Upper lobe of left lung (tissue), 6 donors: ENCODE measurements around the gene AGBL4. TPM values are rescaled to one million over a fixed set of nuclear protein-coding genes. Genes with fewer than 3 reads are reported as not detected.

Experiments
- ATAC-seq, 2 donors: fragments of 200-7000 bp; cut with Tn5 transposase; one replicate each; pipeline ENCODE4 v1.9.1; 2022; ENCODE audit warnings: mild to moderate bottlenecking in 2 of 2, moderate library complexity in 2 of 2; ENCODE audit not compliant: low FRiP score in 2 of 2
- DNase-seq, 2 donors: peaks; one replicate each; pipeline ENCODE4 v3.0.0-alpha.2; 2019 to 2020
- H3K27ac ChIP-seq, 4 donors: fragments of 200-600 bp; sonication (generic); one replicate each; pipeline ENCODE4 v1.5.1; 2016 to 2019
- H3K27me3 ChIP-seq, 4 donors: fragments of 200-600 bp; sonication (generic); one replicate each; pipeline ENCODE4 v1.5.1; 2017 to 2019
- H3K36me3 ChIP-seq, 4 donors: fragments of 200-600 bp; sonication (generic); one replicate each; pipeline ENCODE4 v1.5.1; 2016 to 2019
- H3K4me1 ChIP-seq, 4 donors: fragments of 200-600 bp; sonication (generic); one replicate each; pipeline ENCODE4 v1.5.1; 2018 to 2019
- H3K4me3 ChIP-seq, 4 donors: fragments of 200-600 bp; sonication (generic); one replicate each; pipeline ENCODE4 v1.5.1; 2017 to 2019; ENCODE audit warnings: mild to moderate bottlenecking in 2 of 4, moderate library complexity in 1 of 4
- H3K9me3 ChIP-seq, 4 donors: fragments of 200-600 bp; sonication (generic); one replicate each; pipeline ENCODE4 v1.5.1; 2018 to 2019
- EP300 ChIP-seq, 4 donors: sonication (generic); formaldehyde crosslinking; IDR thresholded peaks; one replicate each; pipeline ENCODE4 v1.5.1; 2017; ENCODE audit warnings: antibody characterized with exemption in 4 of 4, control low read depth in 2 of 4
- POLR2A ChIP-seq, 4 donors: fragments of 450-650 bp; IDR thresholded peaks; one replicate each; pipeline ENCODE4 v1.5.1; 2016 to 2017; ENCODE audit warnings: antibody characterized with exemption in 4 of 4, mild to moderate bottlenecking in 2 of 4
- POLR2AphosphoS5 ChIP-seq, 2 donors: sonication (generic); formaldehyde crosslinking; IDR thresholded peaks; one replicate each; pipeline ENCODE4 v1.5.1; 2017; ENCODE audit warnings: antibody characterized with exemption in 2 of 2
- WGBS, 2 donors: methylation state at CpG; one replicate each; pipeline ENCODE4 v1.1.5; 2017 to 2018; 5-methylcytosine and 5-hydroxymethylcytosine counted together
- total RNA-seq, 6 donors: library from RNA; depleted of rRNA in 4 of 6; stranded (reverse); fragments of >200 nt in 4 of 6; gene quantifications; one replicate each; pipeline versions ENCODE4 v1.1.0 to v1.2.1, GENCODE V29; 2016 to 2021
- TF ChIP-seq, protein P1 (sequence below), 6 experiments: fragments of 450-650 bp in 4 of 6; fragments of 200-600 bp in 2 of 6; sonication (generic) in 2 of 6; IDR thresholded peaks; one replicate each; pipeline ENCODE4 v1.5.1; 2016 to 2019; ENCODE audit warnings: antibody characterized with exemption in 6 of 6
- donor health status: DM: no; HTN: no; CAD: no; lungs with moderate emphysema.
- donor health status: DM: no; HTN: yes; CAD: no; lungs with severe emphysema.

The AGBL4 gene
- total RNA-seq, 6 donors from 2014 or later = 0.57 to 10.5 (median 1.5) TPM

DNA sequence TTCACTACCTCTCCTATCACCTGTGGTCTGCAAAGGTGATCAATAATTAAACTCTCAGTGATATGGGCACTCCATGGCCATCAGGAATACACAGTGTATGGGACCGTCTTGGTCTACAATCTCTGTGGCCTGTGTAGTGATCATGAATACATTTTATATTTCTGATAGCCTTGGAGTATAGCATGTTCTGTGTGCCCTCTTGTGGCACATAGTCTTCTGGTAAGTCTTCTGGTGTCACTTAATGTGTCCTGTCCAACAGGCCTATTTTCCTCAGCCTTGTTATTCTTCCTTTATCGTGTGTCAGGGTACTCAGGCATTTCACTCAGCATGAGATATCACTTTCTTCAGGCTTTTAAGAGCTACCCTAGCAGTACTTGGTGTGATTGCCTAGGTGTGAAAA lies 393.6 kb downstream of the AGBL4 start:
- Histone ChIP-seq H3K36me3 (no peaks in the 10 kb centered on the region), H3K27ac (no peak overlapping the region), H3K27me3 (no peaks in the 10 kb centered on the region), H3K4me3 (no peak overlapping the region), H3K9me3 (no peaks in the 10 kb centered on the region), H3K4me1 (no peaks in the 10 kb centered on the region)
- DNase-seq = no peak
- TF ChIP-seq, protein P1, sequence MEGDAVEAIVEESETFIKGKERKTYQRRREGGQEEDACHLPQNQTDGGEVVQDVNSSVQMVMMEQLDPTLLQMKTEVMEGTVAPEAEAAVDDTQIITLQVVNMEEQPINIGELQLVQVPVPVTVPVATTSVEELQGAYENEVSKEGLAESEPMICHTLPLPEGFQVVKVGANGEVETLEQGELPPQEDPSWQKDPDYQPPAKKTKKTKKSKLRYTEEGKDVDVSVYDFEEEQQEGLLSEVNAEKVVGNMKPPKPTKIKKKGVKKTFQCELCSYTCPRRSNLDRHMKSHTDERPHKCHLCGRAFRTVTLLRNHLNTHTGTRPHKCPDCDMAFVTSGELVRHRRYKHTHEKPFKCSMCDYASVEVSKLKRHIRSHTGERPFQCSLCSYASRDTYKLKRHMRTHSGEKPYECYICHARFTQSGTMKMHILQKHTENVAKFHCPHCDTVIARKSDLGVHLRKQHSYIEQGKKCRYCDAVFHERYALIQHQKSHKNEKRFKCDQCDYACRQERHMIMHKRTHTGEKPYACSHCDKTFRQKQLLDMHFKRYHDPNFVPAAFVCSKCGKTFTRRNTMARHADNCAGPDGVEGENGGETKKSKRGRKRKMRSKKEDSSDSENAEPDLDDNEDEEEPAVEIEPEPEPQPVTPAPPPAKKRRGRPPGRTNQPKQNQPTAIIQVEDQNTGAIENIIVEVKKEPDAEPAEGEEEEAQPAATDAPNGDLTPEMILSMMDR (IDR thresholded peaks at IDR 0.05) = no peak
- no peak for ATAC-seq
- WGBS, 2 donors = 74 to 79% methylated on average over 2 of the region's 2 CpGs

DNA sequence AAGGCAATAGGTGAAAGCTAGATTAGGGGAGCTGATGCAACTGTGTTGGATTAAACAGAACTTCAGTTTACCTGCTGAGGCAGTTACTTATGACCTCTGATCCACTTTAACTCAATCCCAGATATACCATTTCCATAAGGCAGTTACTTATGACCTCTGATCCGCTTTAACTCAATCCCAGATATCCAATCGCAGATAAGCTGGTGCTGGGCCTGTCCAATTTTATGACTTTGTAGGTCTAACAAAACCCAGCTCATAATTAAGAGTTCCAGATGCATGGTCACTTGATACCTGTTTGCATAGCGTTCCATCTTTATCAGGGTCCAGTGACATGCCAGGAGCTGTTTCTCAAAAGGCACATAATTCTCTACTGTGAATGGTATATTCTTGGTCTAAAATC lies 396.0 kb downstream of the AGBL4 start:
- no peak overlapping the region for H3K4me3 ChIP-seq
- no peak for ATAC-seq
- DNase-seq = no peak
- no peaks in the 10 kb centered on the region for H3K4me1 ChIP-seq
- H3K27me3 ChIP-seq = no peaks in the 10 kb centered on the region
- TF ChIP-seq POLR2A (IDR thresholded peaks at IDR 0.05) (no peak), POLR2AphosphoS5 (IDR thresholded peaks at IDR 0.05) (no peak), EP300 (IDR thresholded peaks at IDR 0.05) (no peak)
- TF ChIP-seq, protein P1 (IDR thresholded peaks at IDR 0.05) = no peak
- WGBS, 2 donors = 86 to 94% methylated on average over 3 of the region's 3 CpGs
- H3K36me3 ChIP-seq = no peaks in the 10 kb centered on the region
- H3K9me3 ChIP-seq = no peaks in the 10 kb centered on the region
- H3K27ac ChIP-seq = no peak overlapping the region

DNA sequence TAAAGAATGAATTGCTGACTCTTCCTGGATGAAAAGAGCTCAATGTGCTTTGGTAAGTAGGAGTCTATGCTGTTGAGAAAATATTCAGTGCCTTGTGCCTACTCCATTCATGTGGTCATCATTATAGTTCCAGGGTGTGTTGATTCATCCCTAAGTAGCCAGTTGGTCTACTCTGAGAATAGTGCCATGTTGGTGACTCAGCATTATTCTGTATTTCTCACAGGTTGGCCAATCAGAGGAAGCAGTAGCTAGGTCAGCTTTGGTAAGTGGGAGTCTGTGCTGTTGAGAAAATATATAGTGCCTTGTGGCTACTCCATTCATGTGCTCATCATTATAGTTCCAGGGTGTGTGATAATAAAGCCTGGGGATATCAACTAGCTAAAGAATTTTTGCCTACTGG lies 397.3 kb downstream of the AGBL4 start:
- H3K36me3 ChIP-seq = no peaks in the 10 kb centered on the region
- TF ChIP-seq, protein P1 (IDR thresholded peaks at IDR 0.05) = no peak
- TF ChIP-seq POLR2AphosphoS5 (IDR thresholded peaks at IDR 0.05) (no peak), POLR2A (IDR thresholded peaks at IDR 0.05) (no peak), EP300 (IDR thresholded peaks at IDR 0.05) (no peak)
- DNase-seq = no peak
- H3K4me1 ChIP-seq = no peaks in the 10 kb centered on the region
- no peaks in the 10 kb centered on the region for H3K27me3 ChIP-seq
- H3K9me3 ChIP-seq = no peaks in the 10 kb centered on the region
- H3K4me3 ChIP-seq = no peak overlapping the region
- no peak overlapping the region for H3K27ac ChIP-seq
- no peak for ATAC-seq

DNA sequence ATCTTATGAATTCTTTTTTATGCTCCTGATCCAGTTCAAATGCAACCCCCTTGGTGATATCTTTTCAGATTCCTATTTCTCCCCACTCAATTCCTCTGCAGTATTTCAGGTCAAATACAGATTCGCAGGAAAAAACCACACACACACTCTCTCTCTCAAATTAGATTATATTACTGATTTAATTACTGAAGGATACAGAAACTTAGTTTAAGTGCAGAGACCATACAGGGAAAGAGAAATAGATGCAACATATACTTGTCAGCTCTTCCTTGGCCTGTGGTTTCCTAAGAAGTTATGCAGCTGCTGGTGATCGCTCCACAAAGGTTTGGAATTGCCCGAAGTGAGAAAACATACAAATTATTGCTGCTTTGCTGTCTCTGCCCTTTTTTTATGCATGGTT lies 400.9 kb downstream of the AGBL4 start:
- TF ChIP-seq, protein P1 (IDR thresholded peaks at IDR 0.05) = no peak
- no peak for TF ChIP-seq POLR2A (IDR thresholded peaks at IDR 0.05)
- no peak for TF ChIP-seq POLR2AphosphoS5 (IDR thresholded peaks at IDR 0.05)
- no peak for TF ChIP-seq EP300 (IDR thresholded peaks at IDR 0.05)
- no peaks in the 10 kb centered on the region for H3K4me1 ChIP-seq
- H3K27me3 ChIP-seq = no peaks in the 10 kb centered on the region
- DNase-seq (no peak), ATAC-seq (no peak)
- no peaks in the 10 kb centered on the region for H3K36me3 ChIP-seq
- H3K4me3 ChIP-seq = no peak overlapping the region
- no peak overlapping the region for H3K27ac ChIP-seq
- H3K9me3 ChIP-seq = peaks cover 0 to 3% (median 0%) of the 10 kb centered on the region in 4 donors
- WGBS, 2 donors = 94 to 97% methylated on average over 3 of the region's 3 CpGs

DNA sequence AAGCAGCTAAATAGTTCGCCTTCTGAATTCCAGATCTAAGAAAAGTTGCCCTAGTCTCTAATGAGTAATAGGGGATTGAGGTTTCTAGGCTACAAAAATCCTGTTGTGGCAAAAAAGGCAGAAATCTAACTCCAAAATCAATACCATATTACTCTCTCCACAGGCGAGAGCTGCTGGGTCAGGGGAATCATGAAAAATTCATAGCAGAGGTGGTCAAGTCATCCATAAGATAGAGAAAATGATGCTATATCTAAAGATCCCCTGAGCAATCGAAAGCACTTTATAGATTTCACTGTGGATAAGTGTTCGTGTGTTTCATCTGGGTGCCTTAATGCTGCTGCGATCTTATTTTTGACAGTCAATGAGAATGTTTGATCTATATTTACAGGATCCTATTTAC lies 417.7 kb downstream of the AGBL4 start:
- TF ChIP-seq EP300 (IDR thresholded peaks at IDR 0.05) = no peak
- TF ChIP-seq, protein P1 (IDR thresholded peaks at IDR 0.05) = no peak
- no peak for TF ChIP-seq POLR2AphosphoS5 (IDR thresholded peaks at IDR 0.05)
- TF ChIP-seq POLR2A (IDR thresholded peaks at IDR 0.05) = no peak
- ATAC-seq = no peak
- Histone ChIP-seq H3K27me3 (no peaks in the 10 kb centered on the region), H3K36me3 (no peaks in the 10 kb centered on the region), H3K9me3 (no peaks in the 10 kb centered on the region), H3K27ac (no peak overlapping the region), H3K4me3 (no peak overlapping the region), H3K4me1 (no peaks in the 10 kb centered on the region)
- WGBS, 2 donors = 79 to 80% methylated on average over 5 of the region's 5 CpGs
- no peak for DNase-seq
